Brain microvascular endothelial cell (primary cell): ENCODE data around the gene CUX1.

Source experiments
- DNase-seq: peaks from one replicate; pipeline ENCODE4 v3.0.0-alpha.2; 2020
- H3K27ac ChIP-seq: fragments of 250-450 bp; sonication (Bioruptor Pico); 2 replicates; pipeline ENCODE4 v1.5.1; 2020; ENCODE audit warnings: mild to moderate bottlenecking, moderate library complexity
- H3K27me3 ChIP-seq: fragments of 250-450 bp; sonication (Bioruptor Pico); replicated peaks from 2 replicates; pipeline ENCODE4 v1.5.1; 2020; ENCODE audit warnings: mild to moderate bottlenecking
- H3K36me3 ChIP-seq: fragments of 250-450 bp; sonication (Bioruptor Pico); replicated peaks from 2 replicates; pipeline ENCODE4 v1.5.1; 2020; ENCODE audit warnings: mild to moderate bottlenecking
- H3K4me3 ChIP-seq: 2 replicates; pipeline ENCODE4 v1.5.1; 2011; ENCODE audit warnings: low read depth, mild to moderate bottlenecking, control low read depth, low read length, moderate library complexity
- CTCF ChIP-seq: IDR thresholded peaks from 2 replicates; pipeline ENCODE4 v1.5.1; 2011; ENCODE audit warnings: low read depth, mild to moderate bottlenecking, moderate library complexity, low read length, control low read depth, inconsistent platforms; ENCODE audit errors: missing control alignments
- in situ Hi-C: cut with HindIII; loops from 2 replicates; pipeline ENCODE4 v1.10.0; 2017; ENCODE audit warnings: low sequenced_read_pairs, low pct_ligation_motif_present

The CUX1 gene

GRCh38 chr7:102044641-102044983 lies 227.2 kb downstream of the CUX1 start:
- no peak for TF ChIP-seq CTCF
- in situ Hi-C loops = no loop called here
- Histone ChIP-seq H3K27ac (no peak overlapping the region), H3K36me3 (no peaks in the 10 kb centered on the region), H3K4me3 (no peak overlapping the region), H3K27me3 (no peaks in the 10 kb centered on the region)
- no peak for DNase-seq

GRCh38 chr7:102044984-102045673 lies 227.7 kb downstream of the CUX1 start:
- H3K36me3 ChIP-seq = no peaks in the 10 kb centered on the region
- H3K27ac ChIP-seq = no peak overlapping the region
- in situ Hi-C loops = no loop called here
- TF ChIP-seq CTCF = no peak
- DNase-seq = peak; percentile 67
- H3K27me3 ChIP-seq = no peaks in the 10 kb centered on the region
- no peak overlapping the region for H3K4me3 ChIP-seq

- in situ Hi-C loops = no loop called here
- Histone ChIP-seq H3K36me3 (no peaks in the 10 kb centered on the region), H3K27me3 (no peaks in the 10 kb centered on the region), H3K4me3 (no peak overlapping the region), H3K27ac (no peak overlapping the region)
- DNase-seq = no peak
- TF ChIP-seq CTCF = no peak
Measured at GRCh38 chr7:102045681-102046372, 228.4 kb downstream of the CUX1 start.

GRCh38 chr7:102046373-102047117 lies 229.1 kb downstream of the CUX1 start:
- Histone ChIP-seq H3K27ac (no peak overlapping the region), H3K4me3 (no peak overlapping the region), H3K36me3 (no peaks in the 10 kb centered on the region), H3K27me3 (no peaks in the 10 kb centered on the region)
- peak; percentile 7 for DNase-seq
- in situ Hi-C loops = no loop called here
- TF ChIP-seq CTCF = no peak

- in situ Hi-C loops = no loop called here
- no peak for TF ChIP-seq CTCF
- no peak overlapping the region for H3K4me3 ChIP-seq
- no peaks in the 10 kb centered on the region for H3K27me3 ChIP-seq
- DNase-seq = no peak
- no peaks in the 10 kb centered on the region for H3K36me3 ChIP-seq
- no peak overlapping the region for H3K27ac ChIP-seq
Measured at GRCh38 chr7:102047167-102047566, 229.7 kb downstream of the CUX1 start.
